GDM1 (cell line): ENCODE data around the gene RSPH1.

Source experiments
- DNase-seq: peaks from one replicate; lab custom pipeline; 2025; lab: John Stamatoyannopoulos, UW

Gene RSPH1

DNA sequence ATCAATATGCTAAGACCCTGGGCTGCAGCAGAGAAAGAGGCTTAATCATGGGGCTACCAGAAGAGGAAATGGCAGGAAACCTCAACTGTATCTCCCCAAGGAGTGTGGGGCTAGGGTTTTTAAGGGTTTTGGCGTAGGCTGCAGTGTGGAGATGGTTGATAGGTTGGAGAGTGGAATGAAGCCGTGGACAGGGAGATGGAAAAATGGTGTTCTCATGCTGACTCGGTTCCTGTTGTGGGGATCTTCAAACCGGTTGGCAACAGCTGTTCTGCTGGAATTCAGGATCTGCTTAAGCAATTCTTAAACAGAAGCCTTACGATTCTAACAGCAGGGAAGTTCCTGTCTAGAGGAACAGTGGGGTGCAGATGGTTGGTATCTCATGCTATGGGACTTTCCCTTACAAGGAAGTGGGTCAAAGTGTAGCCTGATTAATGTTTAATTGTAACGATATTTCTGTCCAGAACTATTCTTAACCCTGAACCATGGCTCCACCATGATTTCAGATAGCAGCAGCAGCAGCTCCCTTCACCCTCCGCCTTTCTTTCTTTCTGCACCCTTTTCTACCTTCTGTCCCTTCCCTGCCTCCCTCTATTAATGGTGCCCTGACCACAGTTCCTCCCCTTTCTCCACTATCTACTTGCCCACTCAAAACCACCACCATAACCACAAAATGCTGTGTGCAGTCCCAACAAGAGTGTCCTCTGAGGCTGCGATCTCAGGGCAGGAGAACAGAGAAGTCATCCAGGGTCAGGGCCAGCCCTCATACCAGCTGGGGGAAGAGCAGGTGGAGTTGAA, 30.8 kb downstream of the RSPH1 start:
- DNase-seq = peak; percentile 87

DNA sequence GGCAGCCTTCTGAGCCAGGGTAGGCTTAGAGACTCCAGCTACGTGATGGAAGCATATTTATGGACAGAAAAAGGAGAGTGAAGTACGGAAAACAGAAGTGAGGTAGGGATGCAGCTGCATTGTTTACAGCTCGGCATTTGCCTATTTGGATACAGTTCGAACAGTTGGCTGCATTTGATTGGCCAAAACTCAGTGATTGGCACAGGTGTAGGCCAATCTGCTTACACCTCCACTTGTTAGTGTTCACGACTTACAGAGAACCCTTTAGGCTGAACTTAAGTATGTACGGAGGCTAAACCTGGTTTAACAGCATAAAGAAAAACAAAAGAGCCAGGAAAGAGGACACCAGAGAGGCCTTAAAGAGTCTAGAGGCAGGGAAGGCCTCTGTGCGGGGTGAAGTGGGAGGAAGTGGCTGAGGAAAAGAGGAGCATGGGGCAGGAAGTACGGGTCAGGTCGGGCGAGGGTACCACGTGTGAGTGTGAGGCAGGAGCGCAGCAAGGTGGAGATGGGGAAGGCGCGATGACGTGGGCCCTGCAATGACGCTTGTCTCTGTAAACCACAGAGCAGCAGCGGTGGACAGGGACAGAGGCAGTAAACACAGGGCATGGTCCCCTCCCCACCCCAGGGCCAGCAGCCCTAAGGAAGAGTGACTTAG, 32.0 kb downstream of the RSPH1 start:
- DNase-seq = peak; percentile 73

DNA sequence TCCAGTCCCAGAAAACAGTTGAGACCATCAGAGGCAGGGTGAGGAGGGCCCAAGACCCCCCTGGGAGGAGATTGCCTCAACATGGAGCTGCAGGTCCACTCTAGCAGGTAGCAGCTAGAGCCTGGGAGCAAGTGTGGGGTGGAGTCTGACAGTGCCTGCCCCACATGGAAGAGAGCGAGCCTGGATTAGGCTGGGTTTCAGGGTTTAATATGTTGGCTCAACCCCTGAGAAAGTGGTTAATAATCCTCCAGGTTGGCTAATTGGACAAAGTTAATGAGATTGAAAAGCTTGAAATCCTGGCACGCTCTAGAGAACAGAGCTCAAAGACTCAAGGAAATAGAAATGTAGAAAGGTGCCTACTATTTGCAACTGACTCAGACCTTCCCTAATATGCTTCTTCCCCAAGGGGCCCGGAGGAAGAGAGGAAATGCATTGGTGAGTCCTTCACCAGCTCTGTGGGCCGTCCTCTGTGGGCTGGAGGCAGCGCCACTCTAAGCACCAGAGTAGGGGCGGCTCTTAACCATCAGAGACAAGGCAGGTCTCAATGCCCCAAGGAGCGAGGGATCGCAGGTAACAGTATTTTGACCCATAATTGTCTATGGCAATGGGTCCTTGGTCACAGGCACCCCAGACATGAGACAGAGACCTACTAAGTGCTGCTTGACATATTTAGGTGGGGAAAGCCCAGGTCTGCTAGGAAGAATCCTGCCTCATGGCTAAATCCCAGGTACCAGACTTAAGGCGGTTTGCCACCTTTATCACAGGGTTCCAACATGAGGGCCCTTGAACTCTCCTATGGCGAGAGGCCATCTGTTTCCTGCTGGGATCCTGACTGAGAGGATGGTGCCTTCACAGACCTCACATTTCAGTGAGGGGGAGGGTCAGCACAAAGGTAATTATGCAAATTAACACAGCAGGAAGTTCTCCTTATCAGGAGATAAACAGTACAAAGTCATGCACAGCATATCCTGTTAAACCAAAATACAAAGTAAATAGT, 33.8 kb downstream of the RSPH1 start:
- peak; percentile 68 for DNase-seq

DNA sequence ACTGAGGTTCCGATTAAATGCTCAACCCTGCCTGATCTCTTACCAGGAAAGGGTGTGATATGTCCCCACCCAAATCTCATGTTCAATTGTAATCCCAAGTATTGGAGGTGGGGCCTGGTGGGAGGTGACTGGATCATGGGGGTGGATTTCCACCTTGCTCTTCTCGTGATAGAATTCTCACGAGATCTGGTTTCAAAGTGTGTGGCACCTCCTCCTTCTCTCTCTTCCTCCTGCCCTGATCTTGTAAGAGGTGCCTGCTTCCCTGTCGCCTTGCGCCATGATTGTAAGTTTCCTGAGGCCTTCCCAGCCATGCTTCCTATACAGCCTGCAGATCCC, 34.9 kb downstream of the RSPH1 start:
- no peak for DNase-seq

DNA sequence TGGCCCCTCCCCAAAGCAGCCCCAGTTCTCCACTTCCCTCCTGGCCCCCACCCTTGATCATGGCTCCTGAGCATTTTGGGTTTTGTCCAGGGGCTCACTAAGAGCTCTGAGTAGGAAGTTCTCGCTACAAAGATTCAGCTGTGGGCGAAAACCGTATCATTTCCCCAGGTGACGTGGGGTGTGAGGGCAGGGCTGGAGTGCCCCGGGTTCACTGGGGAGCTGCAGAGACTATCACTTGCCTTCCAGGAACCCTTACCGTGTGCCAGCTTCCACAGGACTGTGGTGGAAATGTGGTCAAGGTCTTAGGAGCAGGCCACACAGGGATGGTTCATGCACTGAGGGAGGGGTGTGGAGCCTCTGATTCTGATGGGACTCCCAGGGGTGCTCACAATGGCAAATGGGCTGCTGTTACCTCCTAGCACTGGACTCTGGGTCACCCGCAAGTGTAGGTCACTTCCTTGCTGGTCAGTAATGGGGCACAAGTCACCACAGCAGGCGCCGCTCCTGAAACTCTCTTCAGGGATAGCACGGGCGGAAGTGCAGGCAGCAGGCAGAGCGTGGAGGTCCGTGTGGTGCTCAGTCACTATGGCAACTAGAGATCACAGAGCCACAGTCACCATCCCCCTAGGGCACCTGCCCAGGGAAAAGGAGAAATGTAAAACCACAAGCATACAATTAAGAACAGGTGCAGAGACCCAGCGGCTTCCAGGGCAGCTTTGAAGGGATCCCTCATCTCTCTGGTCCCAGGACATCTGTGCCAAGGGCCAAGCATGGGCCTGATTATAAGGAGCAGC, 35.4 kb downstream of the RSPH1 start:
- no peak for DNase-seq

DNA sequence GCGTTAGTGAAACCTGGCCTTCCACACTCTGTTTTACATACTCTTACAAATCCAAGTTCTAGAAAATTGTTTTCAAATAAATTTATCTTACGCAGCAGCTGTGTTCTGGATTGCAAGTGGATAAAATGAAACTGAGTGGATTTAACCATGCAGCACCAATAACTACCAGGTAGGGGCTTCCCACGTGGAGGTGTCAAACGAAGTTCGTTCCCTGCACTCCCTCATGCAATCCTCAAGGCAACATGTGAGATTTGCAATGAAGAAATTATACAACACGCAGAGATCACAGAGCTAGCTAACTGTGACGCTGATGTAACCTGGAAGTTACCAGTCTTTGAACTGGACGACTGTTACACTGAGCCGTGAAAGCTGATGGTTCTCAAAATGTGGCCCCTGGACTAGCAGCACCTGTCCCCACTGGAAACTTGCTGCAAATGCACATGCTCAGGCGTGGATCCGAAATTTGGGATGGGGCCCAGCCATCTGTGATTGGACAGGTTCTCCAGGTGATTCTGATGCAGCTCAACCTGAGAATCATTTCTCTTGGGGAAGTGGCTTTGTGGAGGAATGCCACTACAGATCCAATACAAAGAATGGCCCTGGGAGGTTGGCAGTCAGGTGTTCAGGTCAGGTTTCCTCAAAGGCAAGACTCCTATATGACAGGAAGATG, 36.3 kb downstream of the RSPH1 start:
- no peak for DNase-seq

DNA sequence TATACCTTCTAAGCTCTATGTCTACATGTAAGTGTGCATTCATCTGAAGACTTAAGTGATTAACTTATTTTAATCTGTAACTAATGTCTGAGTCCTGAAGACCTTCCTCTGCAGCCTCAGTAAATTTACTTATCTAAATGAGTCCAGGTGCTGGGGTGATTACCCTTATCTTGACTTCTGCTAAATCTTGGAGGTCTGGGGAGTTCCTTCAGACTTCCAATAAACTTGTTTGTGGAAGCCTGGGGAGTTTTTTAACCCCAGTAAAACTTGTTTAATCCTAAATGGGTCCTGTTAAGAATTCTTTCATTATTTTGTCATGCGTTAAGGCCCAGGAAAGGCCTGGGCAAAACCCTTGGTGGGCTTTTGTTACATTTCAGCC, 37.0 kb downstream of the RSPH1 start:
- DNase-seq = no peak

DNA sequence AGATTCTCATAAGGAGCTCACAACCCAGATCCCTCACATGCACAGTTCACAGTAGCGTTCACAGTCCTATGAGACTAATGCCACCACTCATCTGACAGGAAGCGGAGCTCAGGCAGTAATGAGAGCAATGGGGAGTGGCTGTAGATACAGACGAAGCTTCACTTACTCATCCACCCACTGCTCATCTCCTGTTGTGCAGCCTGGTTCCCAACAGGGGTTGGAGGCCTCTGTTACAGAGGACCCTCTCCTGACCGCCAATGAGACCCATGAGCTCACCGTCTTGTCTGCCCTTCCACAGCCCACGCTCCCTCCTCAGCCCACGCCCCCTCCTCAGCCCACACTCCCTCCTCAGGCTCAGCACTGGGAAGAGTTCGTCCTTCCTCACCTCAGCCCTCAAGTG, 39.6 kb downstream of the RSPH1 start:
- no peak for DNase-seq

DNA sequence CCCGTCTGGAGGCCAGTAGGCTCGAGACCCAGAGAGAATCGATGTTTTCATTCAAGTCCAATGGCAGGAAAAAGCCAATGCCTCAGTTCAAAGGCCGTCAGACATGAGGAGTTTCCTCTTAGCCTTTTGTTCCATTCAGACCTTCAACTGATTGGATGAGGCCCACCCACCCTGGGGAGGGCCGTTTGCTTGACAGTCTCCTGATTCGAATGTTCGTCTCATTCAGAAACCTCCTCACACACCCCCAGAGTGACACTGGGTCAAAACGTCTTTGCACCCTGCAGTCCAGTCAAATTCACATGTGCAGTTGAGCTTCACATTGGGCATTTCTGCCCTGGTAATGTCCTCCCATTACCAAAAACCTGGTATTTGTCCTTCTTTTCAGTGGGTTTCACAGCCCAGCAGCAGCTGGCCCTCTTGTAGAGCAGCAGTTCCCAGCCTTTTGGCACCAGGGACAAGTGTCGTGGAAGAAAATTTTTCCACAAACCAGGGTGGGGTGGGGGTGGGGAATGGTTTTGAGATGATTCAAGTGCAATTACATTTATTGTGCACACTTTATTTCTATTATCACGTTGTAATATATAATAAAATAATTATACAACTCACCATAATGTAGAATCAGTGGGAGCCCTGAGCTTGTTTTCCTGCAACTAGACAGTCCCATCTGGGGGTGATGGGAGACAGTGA, 40.1 kb downstream of the RSPH1 start:
- no peak for DNase-seq

DNA sequence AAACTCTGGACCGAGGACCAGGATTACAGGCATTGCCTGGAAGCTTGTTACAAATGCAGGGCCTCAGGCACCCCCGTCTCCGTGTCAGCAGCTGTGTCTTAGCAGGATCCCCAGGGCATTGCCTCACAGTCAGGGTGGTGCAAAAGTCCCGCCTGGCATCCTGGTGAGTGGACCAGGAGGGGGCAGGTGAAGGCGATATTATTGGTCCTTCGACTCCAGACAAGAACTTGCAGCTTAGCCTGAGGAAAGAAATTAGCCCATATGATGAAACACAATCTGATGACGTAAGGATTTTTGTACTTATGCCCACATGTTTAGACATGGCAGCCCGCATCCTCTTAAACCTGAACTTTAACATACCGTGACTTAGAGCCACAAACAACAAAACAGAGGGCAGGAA, 40.8 kb downstream of the RSPH1 start:
- no peak for DNase-seq

DNA sequence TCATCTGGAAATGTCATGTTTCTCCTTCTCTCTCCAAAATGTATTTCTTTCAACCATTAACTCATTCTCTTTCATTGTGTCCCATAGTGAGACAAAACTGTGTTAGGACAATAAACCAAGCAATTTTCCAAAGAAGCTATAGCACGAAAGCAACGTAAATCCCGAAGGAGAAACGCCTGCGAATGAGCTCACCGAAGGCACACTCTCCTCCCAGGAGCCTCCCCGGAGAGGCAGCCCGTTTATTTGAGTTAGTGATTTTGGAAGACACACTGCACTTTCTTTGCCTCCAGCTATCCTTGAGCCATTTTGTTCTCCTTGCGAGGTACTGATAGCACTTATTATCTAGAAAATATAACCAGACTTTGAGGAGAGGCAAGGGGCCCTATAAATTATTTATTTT, 41.2 kb downstream of the RSPH1 start:
- DNase-seq = no peak

DNA sequence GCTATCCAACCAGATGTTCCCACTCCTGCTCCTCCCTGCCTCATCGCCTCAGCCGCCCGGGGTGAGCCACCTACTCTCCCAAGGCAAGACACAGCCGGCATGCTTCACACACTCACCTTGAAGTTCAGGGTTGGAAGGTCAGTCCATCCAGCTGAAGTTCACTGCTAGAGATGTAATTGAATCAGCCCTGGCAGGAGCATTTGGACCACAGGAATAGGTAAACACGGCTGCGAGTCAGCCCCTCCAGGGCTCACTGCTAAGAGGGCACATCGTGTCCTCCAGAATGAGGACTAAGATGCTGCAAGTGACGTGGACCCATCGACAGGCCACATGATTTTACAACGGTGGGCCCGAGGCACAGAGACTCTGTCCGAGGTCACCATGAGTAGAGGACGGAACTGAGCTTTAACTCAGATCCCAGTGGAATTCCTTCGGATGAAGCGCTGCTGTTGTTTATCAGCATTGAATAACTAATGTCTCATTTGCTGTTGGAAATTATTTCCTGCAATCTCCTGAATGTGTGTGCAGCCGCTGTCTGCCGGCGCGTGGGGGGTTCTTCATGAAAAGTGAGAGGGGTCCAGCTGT, 41.9 kb downstream of the RSPH1 start:
- no peak for DNase-seq

DNA sequence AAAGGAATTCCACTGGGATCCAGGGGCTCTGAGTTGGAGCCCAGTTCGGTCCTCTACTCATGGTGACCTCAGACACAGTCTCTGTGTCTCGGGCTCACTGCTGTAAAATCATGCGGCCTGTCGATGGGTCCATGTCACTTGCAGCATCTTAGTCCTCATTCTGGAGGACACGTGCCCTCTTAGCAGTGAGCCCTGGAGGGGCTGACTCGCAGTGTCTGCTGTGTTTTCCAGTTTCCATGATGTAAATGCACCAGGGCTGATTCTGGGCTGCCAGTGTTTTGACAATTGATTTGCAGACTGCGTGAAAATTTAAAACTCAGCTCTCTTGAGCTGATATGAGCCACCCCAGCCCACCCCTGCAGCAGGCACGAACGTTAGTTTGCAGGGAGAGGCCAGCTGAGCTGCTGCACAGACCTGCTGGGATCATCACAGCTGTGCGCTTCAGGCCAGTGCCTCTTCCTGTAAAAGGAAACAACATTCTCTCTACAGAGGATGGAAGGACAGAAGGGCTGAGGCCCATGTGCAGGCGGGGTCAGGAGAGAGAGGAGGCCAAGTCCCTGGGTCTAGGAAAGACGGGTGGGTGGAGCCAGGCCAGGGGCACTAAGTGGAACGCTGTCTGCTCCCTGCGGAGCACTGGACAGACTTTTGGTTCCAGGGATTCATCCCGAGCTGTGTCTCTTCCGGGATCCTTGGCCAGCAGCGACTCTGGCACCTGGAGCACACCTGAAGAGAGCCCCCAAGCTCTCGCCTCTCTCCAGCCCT, 42.6 kb downstream of the RSPH1 start:
- peak; percentile 63 for DNase-seq

DNA sequence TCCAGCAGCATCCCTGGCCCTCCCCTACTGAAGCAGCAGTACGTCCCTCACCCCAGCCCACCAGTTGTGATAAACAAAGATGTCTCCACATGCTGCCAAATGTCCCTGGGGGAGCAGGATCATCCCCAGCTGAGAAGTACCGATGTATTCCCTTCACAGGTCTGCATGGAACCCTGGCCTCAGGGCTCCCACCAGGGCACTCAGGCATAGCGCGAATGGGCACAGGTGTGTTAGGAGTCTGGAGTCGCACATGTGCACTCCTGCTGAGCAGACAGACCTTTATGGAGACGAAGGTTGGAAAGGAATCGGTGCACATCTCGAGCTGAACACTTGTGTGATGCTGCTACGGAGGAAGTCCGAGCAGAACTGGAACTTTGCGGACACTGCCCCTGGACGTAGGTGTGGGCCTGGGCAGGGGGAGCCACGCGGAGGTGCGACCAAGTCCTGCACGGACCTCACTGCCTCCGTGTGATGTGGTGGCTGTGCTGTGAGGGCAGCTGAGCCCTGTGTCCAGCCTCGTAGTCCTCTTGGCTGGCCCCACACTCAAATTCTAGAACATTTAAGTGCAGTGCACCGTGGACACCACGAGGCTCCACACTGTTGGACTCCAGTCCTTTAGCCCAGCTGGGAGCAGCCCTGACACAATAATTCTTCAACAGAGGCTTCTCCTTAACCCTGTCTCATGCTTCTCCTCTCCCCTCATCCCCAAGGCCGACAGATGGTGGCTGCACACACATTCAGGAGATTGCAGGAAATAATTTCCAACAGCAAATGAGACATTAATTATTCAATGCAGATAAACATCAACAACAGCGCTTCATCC, 43.4 kb downstream of the RSPH1 start:
- DNase-seq = no peak

DNA sequence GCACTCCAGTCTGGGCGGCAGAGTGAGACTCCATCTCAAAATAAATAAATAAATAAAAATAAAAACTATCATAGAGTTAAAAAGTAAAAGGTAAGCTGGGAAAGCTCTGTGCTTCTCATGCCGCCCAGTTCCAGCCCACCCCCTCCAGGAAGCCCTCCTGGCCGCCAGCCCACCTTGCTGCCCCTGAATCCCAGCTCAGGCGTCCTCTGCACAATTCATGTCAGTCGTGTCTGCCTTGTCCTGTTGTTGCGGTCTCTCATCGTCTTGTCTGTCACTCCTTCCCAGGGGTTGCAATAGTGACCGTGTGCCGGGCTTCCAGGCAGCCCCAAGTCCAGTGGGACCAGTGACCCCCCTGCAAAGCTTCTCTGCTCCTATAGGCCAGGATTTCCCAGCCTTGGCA, 44.1 kb downstream of the RSPH1 start:
- DNase-seq = no peak

DNA sequence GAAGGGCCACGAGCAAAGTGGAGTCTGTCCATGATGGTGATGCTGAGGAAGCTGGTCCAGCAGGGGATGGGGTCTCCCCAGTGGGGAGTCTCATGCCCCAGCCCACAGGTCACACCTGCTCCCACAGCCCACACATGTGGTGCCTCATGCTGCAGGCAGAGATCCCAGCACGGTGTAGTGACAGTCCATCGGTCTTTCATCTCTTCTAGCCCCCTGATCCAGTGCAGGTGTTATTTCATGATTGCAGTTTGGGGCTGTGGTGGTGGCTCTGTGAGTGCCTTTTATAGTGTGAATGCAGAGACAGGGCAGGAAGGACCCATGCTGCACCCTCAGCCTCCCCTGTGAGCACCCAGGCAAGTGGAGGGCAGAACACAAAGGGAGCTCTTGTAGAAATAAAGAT, 47.3 kb downstream of the RSPH1 start:
- DNase-seq = no peak

DNA sequence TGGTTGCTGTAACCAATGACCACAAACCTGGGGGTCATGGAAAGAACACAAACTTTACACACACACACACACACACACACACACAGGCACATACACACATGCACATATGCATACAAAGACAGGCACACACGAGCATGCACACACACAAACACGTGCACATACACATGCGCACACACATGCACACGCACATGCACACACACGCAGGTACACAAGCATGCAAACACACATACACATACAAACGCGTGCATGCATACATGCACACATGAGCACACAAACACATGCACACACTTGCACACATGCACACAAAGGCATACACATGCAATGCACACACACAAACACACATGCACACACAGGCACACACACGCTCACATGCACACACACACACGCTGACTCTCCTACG, 48.3 kb downstream of the RSPH1 start:
- no peak for DNase-seq

DNA sequence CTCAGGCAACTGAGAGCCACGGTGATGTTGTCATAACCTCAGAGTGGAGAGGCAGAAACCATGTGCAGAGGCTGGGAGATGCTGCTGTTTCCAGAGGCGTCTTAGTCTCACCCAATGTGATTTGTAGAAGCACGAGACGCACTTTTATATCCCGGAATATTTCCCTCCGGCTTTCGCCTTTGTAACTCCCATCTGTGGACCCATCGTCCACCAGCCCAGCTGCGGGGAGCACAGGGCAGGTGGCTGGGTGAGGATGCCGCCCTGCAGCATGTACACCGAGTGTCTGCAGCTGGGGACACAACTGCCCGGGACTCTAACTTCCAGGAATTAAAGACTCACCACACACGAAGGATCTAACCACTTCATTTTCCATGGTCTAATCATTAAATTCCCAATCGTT, 48.8 kb downstream of the RSPH1 start:
- DNase-seq = no peak

DNA sequence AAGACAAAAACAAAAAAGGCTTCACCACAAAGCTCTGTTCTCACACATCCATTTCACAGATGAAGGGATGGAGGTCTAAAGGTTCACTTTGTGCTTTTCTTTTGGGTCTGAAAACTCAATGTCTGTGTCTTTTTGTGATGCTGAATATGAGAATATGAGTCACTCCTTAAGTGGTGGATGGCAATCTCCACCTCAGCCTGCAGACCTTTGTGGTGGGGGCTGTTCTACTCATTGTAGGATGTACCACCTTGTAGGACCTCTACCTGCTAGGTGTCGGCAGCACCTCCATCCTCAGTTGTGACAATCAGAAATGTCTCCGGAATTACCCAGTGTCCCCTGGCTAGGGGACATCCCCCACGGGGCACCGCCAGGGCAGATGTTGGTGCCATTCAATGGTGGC, 49.5 kb downstream of the RSPH1 start:
- DNase-seq = no peak
